Caco-2 (cell line): ENCODE data around the gene OBI1. TPM values are rescaled to one million over a fixed set of nuclear protein-coding genes. Genes with fewer than 3 reads are reported as not detected.
A peak's percentile ranks its signal among the peaks of the same experiment; 100 is the strongest.

Experiments used
- BruUV-seq: library from RNA; stranded (reverse); fragments of 400-500 nt; replicated peaks from 2 replicates; lab custom pipeline; 2021; lab: Mats Ljungman, UMichigan
- CTCF ChIA-PET: fragments of 300-600 bp; sonication (Branson Sonifier 250); formaldehyde crosslinking; loops from one replicate; lab custom pipeline; 2022; ENCODE audit warnings: antibody characterized with exemption; lab: Charles Lee
- POLR2A ChIA-PET: fragments of 300-600 bp; sonication (Branson Sonifier 250); formaldehyde crosslinking; loops from one replicate; lab custom pipeline; 2022; ENCODE audit warnings: antibody characterized with exemption; lab: Charles Lee
- DNase-seq, 2 experiments: peaks; one replicate each; pipeline versions ENCODE4 v3.0.0 to v3.0.0-alpha.2; 2020 to 2022
- H3K27me3 ChIP-seq: replicated peaks from 2 replicates; pipeline ENCODE4 v1.6.0; 2011; ENCODE audit warnings: low read length; ENCODE audit not compliant: control insufficient read depth, insufficient read depth
- H3K36me3 ChIP-seq: 2 replicates; pipeline ENCODE4 v1.5.1; 2011; ENCODE audit warnings: low read length; ENCODE audit not compliant: control insufficient read depth, insufficient read depth
- H3K4me1 ChIP-seq: fragments of 250-450 bp; sonication (Bioruptor Pico); 2 replicates; pipeline ENCODE4 v1.5.1; 2020; ENCODE audit warnings: mild to moderate bottlenecking
- H3K4me3 ChIP-seq: 2 replicates; pipeline ENCODE4 v1.5.1; 2011; ENCODE audit warnings: low read depth, mild to moderate bottlenecking, control low read depth, low read length
- H3K9me3 ChIP-seq: fragments of 250-450 bp; sonication (Bioruptor Pico); 2 replicates; pipeline ENCODE4 v1.5.1; 2020; ENCODE audit warnings: mild to moderate bottlenecking, moderate library complexity
- H3K27ac Mint-ChIP-seq: one replicate; pipeline ENCODE4 v1.8.0; 2022; ENCODE audit warnings: mixed read lengths; ENCODE audit not compliant: unreplicated experiment
- H3K27me3 Mint-ChIP-seq: one replicate; pipeline ENCODE4 v1.8.0; 2022; ENCODE audit warnings: mixed read lengths; ENCODE audit not compliant: insufficient read depth, unreplicated experiment
- H3K36me3 Mint-ChIP-seq: one replicate; pipeline ENCODE4 v1.8.0; 2022; ENCODE audit warnings: mild to moderate bottlenecking, mixed read lengths; ENCODE audit not compliant: insufficient read depth, unreplicated experiment
- H3K4me1 Mint-ChIP-seq: one replicate; pipeline ENCODE4 v1.8.0; 2022; ENCODE audit warnings: low read depth, mixed read lengths; ENCODE audit not compliant: unreplicated experiment
- H3K4me3 Mint-ChIP-seq: one replicate; pipeline ENCODE4 v1.8.0; 2022; ENCODE audit warnings: mild to moderate bottlenecking, moderate library complexity, mixed read lengths; ENCODE audit not compliant: unreplicated experiment
- H3K9me3 Mint-ChIP-seq: one replicate; pipeline ENCODE4 v1.8.0; 2022; ENCODE audit warnings: mixed read lengths; ENCODE audit not compliant: unreplicated experiment
- intact Hi-C: fragments of 100-400 bp; cut with micrococcal nuclease; formaldehyde crosslinking; loops from one replicate; pipeline ENCODE4 v1.10.0; 2022; ENCODE audit not compliant: unreplicated experiment
- total RNA-seq: library from RNA; stranded (reverse); gene quantifications from 2 replicates; pipeline ENCODE4 v1.2.3, GENCODE V29; 2022
- TF ChIP-seq, protein P1 (sequence below), 2 experiments: fragments of 200-600 bp in 1 of 2; IDR thresholded peaks; 1 replicate in 1 of 2; 2 replicates in 1 of 2; pipeline versions ENCODE4 v1.5.1 to v1.8.0; 2011 to 2022; ENCODE audit warnings: antibody characterized with exemption in 1 of 2, control low read depth in 1 of 2, inconsistent platforms in 1 of 2, low read depth in 1 of 2, low read length in 1 of 2, mild to moderate bottlenecking in 1 of 2, moderate library complexity in 1 of 2; ENCODE audit not compliant: insufficient read depth in 1 of 2, severe bottlenecking in 1 of 2, unreplicated experiment in 1 of 2

The OBI1 gene
- total RNA-seq, 1 experiment from 2014 or later: 19.9 TPM

DNA sequence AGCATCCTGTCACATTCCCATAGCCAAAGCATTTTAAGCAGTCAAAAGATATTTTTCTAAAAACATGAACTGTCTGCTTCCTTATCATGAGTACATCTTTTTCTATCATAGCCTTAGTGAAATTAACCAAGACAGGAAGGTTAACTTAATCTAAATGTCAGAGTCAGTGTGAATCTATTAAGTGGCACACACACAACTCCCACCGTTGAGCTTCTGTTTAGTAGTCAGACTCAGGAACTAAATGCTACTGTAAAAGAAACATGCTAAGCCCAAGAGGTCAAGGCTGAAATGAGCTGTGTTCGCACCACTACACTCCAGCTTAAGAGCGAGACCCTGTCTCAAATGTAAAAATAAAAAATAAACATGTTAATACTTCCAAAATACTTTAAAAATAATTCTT lies 47.9 kb downstream of the OBI1 start:
- POLR2A ChIA-PET: no interaction called here
- no TSS peak for BruUV-seq
- H3K4me3 ChIP-seq: no peak overlapping the region
- peaks cover 1% of the 10 kb centered on the region; the same call in 1 of the 2 replicates for H3K36me3 ChIP-seq
- TF ChIP-seq, protein P1, sequence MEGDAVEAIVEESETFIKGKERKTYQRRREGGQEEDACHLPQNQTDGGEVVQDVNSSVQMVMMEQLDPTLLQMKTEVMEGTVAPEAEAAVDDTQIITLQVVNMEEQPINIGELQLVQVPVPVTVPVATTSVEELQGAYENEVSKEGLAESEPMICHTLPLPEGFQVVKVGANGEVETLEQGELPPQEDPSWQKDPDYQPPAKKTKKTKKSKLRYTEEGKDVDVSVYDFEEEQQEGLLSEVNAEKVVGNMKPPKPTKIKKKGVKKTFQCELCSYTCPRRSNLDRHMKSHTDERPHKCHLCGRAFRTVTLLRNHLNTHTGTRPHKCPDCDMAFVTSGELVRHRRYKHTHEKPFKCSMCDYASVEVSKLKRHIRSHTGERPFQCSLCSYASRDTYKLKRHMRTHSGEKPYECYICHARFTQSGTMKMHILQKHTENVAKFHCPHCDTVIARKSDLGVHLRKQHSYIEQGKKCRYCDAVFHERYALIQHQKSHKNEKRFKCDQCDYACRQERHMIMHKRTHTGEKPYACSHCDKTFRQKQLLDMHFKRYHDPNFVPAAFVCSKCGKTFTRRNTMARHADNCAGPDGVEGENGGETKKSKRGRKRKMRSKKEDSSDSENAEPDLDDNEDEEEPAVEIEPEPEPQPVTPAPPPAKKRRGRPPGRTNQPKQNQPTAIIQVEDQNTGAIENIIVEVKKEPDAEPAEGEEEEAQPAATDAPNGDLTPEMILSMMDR (IDR thresholded peaks at IDR 0.05; ENCODE audit: insufficient read depth in 1 of 2, low read depth in 1 of 2, low read length in 1 of 2, severe bottlenecking in 1 of 2, unreplicated experiment in 1 of 2): no peak
- Mint-ChIP-seq H3K4me1 (no peaks in the 10 kb centered on the region), H3K4me3 (no peak overlapping the region), H3K27ac (no peak overlapping the region), H3K27me3 (no peaks in the 10 kb centered on the region), H3K36me3 (peaks cover 18% of the 10 kb centered on the region), H3K9me3 (no peaks in the 10 kb centered on the region)
- DNase-seq: no peak
- no peaks in the 10 kb centered on the region for H3K9me3 ChIP-seq
- no peaks in the 10 kb centered on the region for H3K4me1 ChIP-seq
- CTCF ChIA-PET: no interaction called here
- intact Hi-C loops: no loop called here
- H3K27me3 ChIP-seq: no peaks in the 10 kb centered on the region

GRCh38 chr13:78610381-78610883 lies 48.5 kb downstream of the OBI1 start:
- intact Hi-C loops: no loop called here
- Mint-ChIP-seq H3K27me3 (peaks cover 3% of the 10 kb centered on the region), H3K4me1 (no peaks in the 10 kb centered on the region), H3K27ac (no peak overlapping the region), H3K4me3 (no peak overlapping the region), H3K36me3 (peaks cover 12% of the 10 kb centered on the region), H3K9me3 (no peaks in the 10 kb centered on the region)
- DNase-seq: no peak
- Histone ChIP-seq H3K27me3 (no peaks in the 10 kb centered on the region), H3K9me3 (no peaks in the 10 kb centered on the region), H3K4me1 (peaks cover 3% of the 10 kb centered on the region; the same call in 1 of the 2 replicates), H3K4me3 (no peak overlapping the region), H3K36me3 (no peaks in the 10 kb centered on the region; the same call in 1 of the 2 replicates)
- POLR2A ChIA-PET: no interaction called here
- TF ChIP-seq, protein P1 (IDR thresholded peaks at IDR 0.05; ENCODE audit: insufficient read depth in 1 of 2, low read depth in 1 of 2, low read length in 1 of 2, severe bottlenecking in 1 of 2, unreplicated experiment in 1 of 2): no peak
- BruUV-seq: no TSS peak
- CTCF ChIA-PET: no interaction called here

GRCh38 chr13:78609464-78610205 lies 49.3 kb downstream of the OBI1 start:
- Mint-ChIP-seq H3K9me3 (no peaks in the 10 kb centered on the region), H3K27ac (no peak overlapping the region), H3K36me3 (peaks cover 5% of the 10 kb centered on the region), H3K4me3 (peak overlapping the region; percentile 72), H3K27me3 (peaks cover 3% of the 10 kb centered on the region), H3K4me1 (no peaks in the 10 kb centered on the region)
- POLR2A ChIA-PET: no interaction called here
- TF ChIP-seq, protein P1 (IDR thresholded peaks at IDR 0.05; ENCODE audit: insufficient read depth in 1 of 2, low read depth in 1 of 2, low read length in 1 of 2, severe bottlenecking in 1 of 2, unreplicated experiment in 1 of 2): no peak
- CTCF ChIA-PET: no interaction called here
- Histone ChIP-seq H3K36me3 (no peaks in the 10 kb centered on the region; the same call in 1 of the 2 replicates), H3K27me3 (no peaks in the 10 kb centered on the region), H3K4me3 (peak overlapping the region; percentile 52), H3K9me3 (no peaks in the 10 kb centered on the region), H3K4me1 (peaks cover 7% of the 10 kb centered on the region; the same call in 1 of the 2 replicates)
- no TSS peak for BruUV-seq
- DNase-seq: peak in 1 of 2 experiments; percentile 35
- intact Hi-C loops: loop anchor here (2.0 to 10.0 kb wide), 3 partner anchors 21 to 365 kb away; no protein-coding TSS in a partner anchor
